Measurements from ENCODE around the gene EGFLAM. TPM values are rescaled to one million over a fixed set of nuclear protein-coding genes. Genes with fewer than 3 reads are reported as not detected.
A peak's percentile ranks its signal among the peaks of the same experiment; 100 is the strongest.

The EGFLAM gene
- total RNA-seq, 1 experiment from 2014 or later = 1.1 TPM

DNA sequence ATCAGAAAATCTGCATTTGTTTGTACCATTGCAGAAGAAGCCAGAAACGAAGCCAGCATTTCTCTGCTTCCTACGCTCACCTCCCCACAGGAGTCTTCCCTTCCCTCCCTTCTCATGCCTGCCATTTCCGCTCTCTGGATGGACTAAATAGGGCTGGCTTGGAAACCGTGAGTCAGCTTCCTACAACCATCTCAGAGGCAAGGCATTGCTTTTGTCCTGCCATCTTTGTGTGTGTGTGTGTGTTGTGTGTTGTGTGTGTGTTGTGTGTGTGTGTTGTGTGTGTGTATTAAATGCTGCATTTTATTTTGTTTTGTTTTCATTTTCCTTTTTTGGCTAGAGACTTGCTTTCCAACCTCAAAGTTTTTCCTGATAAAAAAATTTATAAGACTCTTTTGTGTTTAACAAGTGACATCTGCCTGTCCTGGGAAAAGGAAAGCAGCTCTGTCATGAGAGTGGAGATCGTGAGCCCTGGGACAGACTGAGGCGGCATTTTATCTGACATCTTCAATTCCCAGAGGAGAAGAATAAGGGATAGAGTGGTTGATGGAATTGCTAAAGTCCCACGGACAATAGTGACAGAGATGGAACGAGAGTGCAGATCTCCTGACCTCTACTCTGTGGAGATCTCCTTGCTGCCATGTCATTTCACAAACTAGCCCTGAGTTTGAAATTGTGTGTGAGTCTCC, 7.5 kb upstream of the EGFLAM start (continued):
- TF ChIP-seq ATF1 (CRISPR knock-in tag; IDR thresholded peaks at IDR 0.05) (no peak), SOX15 (CRISPR knock-in tag; IDR thresholded peaks at IDR 0.05) (no peak), CREB1 (CRISPR knock-in tag; IDR thresholded peaks at IDR 0.05) (no peak), ZNF396 (CRISPR knock-in tag; IDR thresholded peaks at IDR 0.05; ENCODE audit: borderline replicate concordance) (no peak)
- TF ChIP-seq, protein P1, sequence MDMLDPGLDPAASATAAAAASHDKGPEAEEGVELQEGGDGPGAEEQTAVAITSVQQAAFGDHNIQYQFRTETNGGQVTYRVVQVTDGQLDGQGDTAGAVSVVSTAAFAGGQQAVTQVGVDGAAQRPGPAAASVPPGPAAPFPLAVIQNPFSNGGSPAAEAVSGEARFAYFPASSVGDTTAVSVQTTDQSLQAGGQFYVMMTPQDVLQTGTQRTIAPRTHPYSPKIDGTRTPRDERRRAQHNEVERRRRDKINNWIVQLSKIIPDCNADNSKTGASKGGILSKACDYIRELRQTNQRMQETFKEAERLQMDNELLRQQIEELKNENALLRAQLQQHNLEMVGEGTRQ (CRISPR knock-in tag; IDR thresholded peaks at IDR 0.05) = no peak
- TF ChIP-seq, protein P2, sequence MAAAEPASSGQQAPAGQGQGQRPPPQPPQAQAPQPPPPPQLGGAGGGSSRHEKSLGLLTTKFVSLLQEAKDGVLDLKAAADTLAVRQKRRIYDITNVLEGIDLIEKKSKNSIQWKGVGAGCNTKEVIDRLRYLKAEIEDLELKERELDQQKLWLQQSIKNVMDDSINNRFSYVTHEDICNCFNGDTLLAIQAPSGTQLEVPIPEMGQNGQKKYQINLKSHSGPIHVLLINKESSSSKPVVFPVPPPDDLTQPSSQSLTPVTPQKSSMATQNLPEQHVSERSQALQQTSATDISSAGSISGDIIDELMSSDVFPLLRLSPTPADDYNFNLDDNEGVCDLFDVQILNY (CRISPR knock-in tag; IDR thresholded peaks at IDR 0.05) = no peak

DNA sequence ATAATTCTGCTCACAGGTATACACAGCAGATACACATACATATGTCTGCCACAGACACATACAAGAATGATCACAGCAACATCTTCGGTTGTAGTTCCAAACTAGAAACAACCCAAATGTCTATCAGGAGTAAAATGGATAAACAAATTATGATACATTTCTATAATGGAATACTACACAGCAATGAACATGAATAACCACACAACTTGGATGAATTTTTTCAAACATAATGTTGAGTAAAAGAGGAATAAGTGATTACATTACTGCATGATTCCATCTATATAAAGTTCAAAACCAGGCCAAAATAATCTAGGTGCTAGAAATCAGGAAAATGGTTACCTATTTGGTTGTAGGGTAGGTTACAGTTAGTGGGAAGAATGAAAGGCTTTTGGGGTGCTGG, 4.6 kb upstream of the EGFLAM start:
- Mint-ChIP-seq H3K36me3 (no peaks in the 10 kb centered on the region), H3K4me3 (no peak overlapping the region), H3K9me3 (peaks cover 12% of the 10 kb centered on the region), H3K27me3 (ENCODE audit: low read depth) (peaks cover 51% of the 10 kb centered on the region), H3K27ac (no peak overlapping the region), H3K4me1 (peaks cover 22% of the 10 kb centered on the region)
- TF ChIP-seq SP1 (CRISPR knock-in tag; conservative IDR thresholded peaks at IDR 0.05) (no peak), RORB (CRISPR knock-in tag; IDR thresholded peaks at IDR 0.05) (no peak), ELF4 (CRISPR knock-in tag; IDR thresholded peaks at IDR 0.05; ENCODE audit: low read depth) (no peak)
- TF ChIP-seq, protein P3, sequence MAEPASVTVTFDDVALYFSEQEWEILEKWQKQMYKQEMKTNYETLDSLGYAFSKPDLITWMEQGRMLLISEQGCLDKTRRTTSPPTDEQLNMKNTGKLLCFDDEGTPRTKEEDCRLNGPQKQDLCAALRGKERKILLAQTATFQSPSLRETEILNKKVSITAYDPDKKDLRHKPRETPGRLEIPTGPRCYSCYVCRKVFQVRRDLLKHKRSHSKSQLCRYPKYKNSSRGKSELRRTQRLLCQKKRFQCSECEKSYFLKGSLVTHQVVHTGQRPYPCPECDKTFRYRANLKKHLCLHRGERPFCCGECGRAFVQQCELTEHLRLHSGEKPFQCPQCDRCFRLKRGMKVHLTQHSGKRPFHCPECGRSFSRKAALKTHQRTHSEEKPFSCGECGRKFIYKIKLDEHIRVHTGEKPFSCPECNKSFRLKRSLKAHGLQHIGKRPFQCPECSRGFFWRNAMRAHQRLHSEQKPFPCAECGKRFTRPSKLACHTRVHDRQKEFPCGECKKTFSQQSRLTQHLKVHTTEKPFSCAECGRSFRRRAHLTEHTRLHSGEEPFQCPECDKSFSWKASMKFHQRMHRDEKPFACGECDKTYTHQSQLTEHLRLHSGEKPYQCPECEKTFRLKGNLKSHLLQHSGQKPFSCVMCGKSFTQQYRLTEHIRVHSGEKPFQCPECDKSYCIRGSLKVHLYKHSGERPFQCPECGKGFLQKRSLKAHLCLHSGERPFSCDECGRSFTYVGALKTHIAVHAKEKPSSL (CRISPR knock-in tag; conservative IDR thresholded peaks at IDR 0.05) = no peak
- ChIA-PET POLR2A (no interaction called here), CTCF (no interaction called here)
- no peak for DNase-seq (ENCODE audit: low spot score)
- ATAC-seq = no peak

DNA sequence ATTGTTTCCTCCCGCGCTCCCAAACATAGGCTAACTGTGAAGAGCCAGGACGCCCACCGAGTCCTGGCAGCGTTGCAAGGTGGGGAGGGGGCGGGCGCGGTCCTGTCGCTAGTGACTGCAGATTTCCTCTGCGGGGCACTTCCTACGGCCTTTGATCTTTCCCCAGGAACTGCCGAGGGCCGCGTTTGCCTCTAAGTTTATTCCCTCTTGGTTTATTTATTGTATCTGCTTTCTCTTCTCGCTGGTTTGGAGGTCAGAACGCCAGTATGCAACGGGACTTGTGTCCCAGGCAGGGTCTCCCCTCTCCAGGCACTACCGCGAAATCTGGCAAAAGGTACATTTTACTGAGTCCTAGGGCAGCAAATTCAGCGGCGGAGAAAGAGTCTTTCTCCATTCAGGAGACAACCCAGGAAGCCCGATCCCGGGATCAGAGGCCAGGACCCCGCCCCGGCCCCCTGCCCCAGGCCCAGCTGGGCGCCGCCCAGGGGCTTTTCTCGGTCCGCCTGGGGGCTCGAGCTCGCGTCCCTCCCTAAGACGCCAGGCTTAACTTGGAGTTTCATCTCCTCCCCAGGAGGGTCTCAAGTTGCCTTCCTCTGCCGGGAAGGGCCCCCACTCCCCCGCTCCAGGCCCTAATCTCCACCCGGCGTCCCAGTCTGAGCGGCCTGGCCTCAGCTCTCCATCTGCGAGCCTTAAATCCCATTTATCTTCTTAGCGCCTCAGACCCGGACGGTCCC, 884 bp upstream of the EGFLAM start:
- Mint-ChIP-seq H3K27me3 (ENCODE audit: low read depth) (peaks cover 88% of the 10 kb centered on the region), H3K4me1 (peaks cover 23% of the 10 kb centered on the region), H3K36me3 (no peaks in the 10 kb centered on the region), H3K27ac (no peak overlapping the region), H3K9me3 (peaks cover 12% of the 10 kb centered on the region), H3K4me3 (peak overlapping the region; percentile 85)
- ChIA-PET POLR2A (interaction anchor here (0.7 kb wide), 1 partner anchor 222 kb away, joined by 3 read pairs; no protein-coding TSS in a partner anchor), CTCF (interaction anchor here (1.0 to 1.5 kb wide), 4 partner anchors 8 to 163 kb away, joined by 3 to 18 read pairs (median 3); no protein-coding TSS in a partner anchor)
- DNase-seq (ENCODE audit: low spot score) (peak; percentile 26), ATAC-seq (peak; percentile 31)
- TF ChIP-seq, protein P4, sequence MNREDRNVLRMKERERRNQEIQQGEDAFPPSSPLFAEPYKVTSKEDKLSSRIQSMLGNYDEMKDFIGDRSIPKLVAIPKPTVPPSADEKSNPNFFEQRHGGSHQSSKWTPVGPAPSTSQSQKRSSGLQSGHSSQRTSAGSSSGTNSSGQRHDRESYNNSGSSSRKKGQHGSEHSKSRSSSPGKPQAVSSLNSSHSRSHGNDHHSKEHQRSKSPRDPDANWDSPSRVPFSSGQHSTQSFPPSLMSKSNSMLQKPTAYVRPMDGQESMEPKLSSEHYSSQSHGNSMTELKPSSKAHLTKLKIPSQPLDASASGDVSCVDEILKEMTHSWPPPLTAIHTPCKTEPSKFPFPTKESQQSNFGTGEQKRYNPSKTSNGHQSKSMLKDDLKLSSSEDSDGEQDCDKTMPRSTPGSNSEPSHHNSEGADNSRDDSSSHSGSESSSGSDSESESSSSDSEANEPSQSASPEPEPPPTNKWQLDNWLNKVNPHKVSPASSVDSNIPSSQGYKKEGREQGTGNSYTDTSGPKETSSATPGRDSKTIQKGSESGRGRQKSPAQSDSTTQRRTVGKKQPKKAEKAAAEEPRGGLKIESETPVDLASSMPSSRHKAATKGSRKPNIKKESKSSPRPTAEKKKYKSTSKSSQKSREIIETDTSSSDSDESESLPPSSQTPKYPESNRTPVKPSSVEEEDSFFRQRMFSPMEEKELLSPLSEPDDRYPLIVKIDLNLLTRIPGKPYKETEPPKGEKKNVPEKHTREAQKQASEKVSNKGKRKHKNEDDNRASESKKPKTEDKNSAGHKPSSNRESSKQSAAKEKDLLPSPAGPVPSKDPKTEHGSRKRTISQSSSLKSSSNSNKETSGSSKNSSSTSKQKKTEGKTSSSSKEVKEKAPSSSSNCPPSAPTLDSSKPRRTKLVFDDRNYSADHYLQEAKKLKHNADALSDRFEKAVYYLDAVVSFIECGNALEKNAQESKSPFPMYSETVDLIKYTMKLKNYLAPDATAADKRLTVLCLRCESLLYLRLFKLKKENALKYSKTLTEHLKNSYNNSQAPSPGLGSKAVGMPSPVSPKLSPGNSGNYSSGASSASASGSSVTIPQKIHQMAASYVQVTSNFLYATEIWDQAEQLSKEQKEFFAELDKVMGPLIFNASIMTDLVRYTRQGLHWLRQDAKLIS (CRISPR knock-in tag; IDR thresholded peaks at IDR 0.05; ENCODE audit: borderline replicate concordance) = no peak
- TF ChIP-seq ETV6 (CRISPR knock-in tag; IDR thresholded peaks at IDR 0.05) = no peak
- no peak for TF ChIP-seq NR1H2 (CRISPR knock-in tag; IDR thresholded peaks at IDR 0.05)
- no peak for TF ChIP-seq ELF4 (CRISPR knock-in tag; IDR thresholded peaks at IDR 0.05; ENCODE audit: low read depth)
- no peak for TF ChIP-seq ZNF423 (CRISPR knock-in tag; IDR thresholded peaks at IDR 0.05)
- TF ChIP-seq ATF1 (CRISPR knock-in tag; IDR thresholded peaks at IDR 0.05) = no peak
- TF ChIP-seq, protein P5, sequence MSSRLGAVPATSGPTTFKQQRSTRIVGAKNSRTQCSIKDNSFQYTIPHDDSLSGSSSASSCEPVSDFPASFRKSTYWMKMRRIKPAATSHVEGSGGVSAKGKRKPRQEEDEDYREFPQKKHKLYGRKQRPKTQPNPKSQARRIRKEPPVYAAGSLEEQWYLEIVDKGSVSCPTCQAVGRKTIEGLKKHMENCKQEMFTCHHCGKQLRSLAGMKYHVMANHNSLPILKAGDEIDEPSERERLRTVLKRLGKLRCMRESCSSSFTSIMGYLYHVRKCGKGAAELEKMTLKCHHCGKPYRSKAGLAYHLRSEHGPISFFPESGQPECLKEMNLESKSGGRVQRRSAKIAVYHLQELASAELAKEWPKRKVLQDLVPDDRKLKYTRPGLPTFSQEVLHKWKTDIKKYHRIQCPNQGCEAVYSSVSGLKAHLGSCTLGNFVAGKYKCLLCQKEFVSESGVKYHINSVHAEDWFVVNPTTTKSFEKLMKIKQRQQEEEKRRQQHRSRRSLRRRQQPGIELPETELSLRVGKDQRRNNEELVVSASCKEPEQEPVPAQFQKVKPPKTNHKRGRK (CRISPR knock-in tag; IDR thresholded peaks at IDR 0.05; ENCODE audit: borderline replicate concordance) = no peak
- TF ChIP-seq ZNF416 (CRISPR knock-in tag; IDR thresholded peaks at IDR 0.05) = no peak
- no peak for TF ChIP-seq OVOL2 (CRISPR knock-in tag; IDR thresholded peaks at IDR 0.05; ENCODE audit: borderline replicate concordance)
- no peak for TF ChIP-seq SMAD4 (CRISPR knock-in tag; IDR thresholded peaks at IDR 0.05)
